Suprapubic skin (tissue), 4 donors: ENCODE results near the gene TXNDC8. TPM values are rescaled to one million over a fixed set of nuclear protein-coding genes. Genes with fewer than 3 reads are reported as not detected.

Source experiments
- DNase-seq, 2 donors: peaks; one replicate each; pipeline ENCODE4 v3.0.0-alpha.2; 2019; ENCODE audit warnings: low spot score in 2 of 2
- H3K27ac ChIP-seq: fragments of 200-600 bp; sonication (generic); one replicate; pipeline ENCODE4 v1.5.1; 2019
- H3K27me3 ChIP-seq: fragments of 200-600 bp; sonication (generic); one replicate; pipeline ENCODE4 v1.5.1; 2019
- H3K36me3 ChIP-seq: fragments of 200-600 bp; sonication (generic); one replicate; pipeline ENCODE4 v1.5.1; 2019
- H3K4me1 ChIP-seq: fragments of 200-600 bp; sonication (generic); one replicate; pipeline ENCODE4 v1.5.1; 2019
- H3K4me3 ChIP-seq: fragments of 200-600 bp; sonication (generic); one replicate; pipeline ENCODE4 v1.5.1; 2019; ENCODE audit warnings: mild to moderate bottlenecking
- H3K9me3 ChIP-seq: fragments of 200-600 bp; sonication (generic); one replicate; pipeline ENCODE4 v1.5.1; 2019
- EP300 ChIP-seq: sonication (generic); formaldehyde crosslinking; IDR thresholded peaks from one replicate; pipeline ENCODE4 v1.6.1; 2017; ENCODE audit warnings: antibody characterized with exemption
- POLR2A ChIP-seq, 2 donors: fragments of 450-650 bp; IDR thresholded peaks; one replicate each; pipeline ENCODE4 v1.6.1; 2017; ENCODE audit warnings: antibody characterized with exemption in 2 of 2, mild to moderate bottlenecking in 2 of 2, moderate library complexity in 2 of 2
- POLR2AphosphoS5 ChIP-seq, 3 donors: sonication (generic); formaldehyde crosslinking; IDR thresholded peaks; one replicate each; pipeline ENCODE4 v1.6.1; 2017; ENCODE audit warnings: antibody characterized with exemption in 3 of 3
- WGBS: methylation state at CpG from one replicate; pipeline ENCODE4 v1.1.5; 2018; 5-methylcytosine and 5-hydroxymethylcytosine counted together
- total RNA-seq, 4 donors: library from RNA; depleted of rRNA; stranded (reverse); fragments of >200 nt; gene quantifications; one replicate each; pipeline ENCODE4 v1.1.0, GENCODE V29; 2016
- TF ChIP-seq, protein P1 (sequence below), 2 donors: fragments of 200-600 bp in 1 of 2; fragments of 450-650 bp in 1 of 2; sonication (generic) in 1 of 2; IDR thresholded peaks; one replicate each; pipeline ENCODE4 v1.5.1; 2016 to 2019; ENCODE audit warnings: antibody characterized with exemption in 2 of 2, mild to moderate bottlenecking in 1 of 2, moderate library complexity in 1 of 2

Gene TXNDC8
- total RNA-seq, 4 donors from 2014 or later = not detected

GRCh38 chr9:110327716-110328115 lies 9.9 kb downstream of the TXNDC8 start:
- DNase-seq = no peak
- 60% methylated on average over 1 of the region's 1 CpG for WGBS
- Histone ChIP-seq H3K27me3 (no peaks in the 10 kb centered on the region), H3K4me3 (no peak overlapping the region), H3K27ac (no peak overlapping the region), H3K9me3 (no peaks in the 10 kb centered on the region), H3K4me1 (no peaks in the 10 kb centered on the region), H3K36me3 (no peaks in the 10 kb centered on the region)
- no peak for TF ChIP-seq EP300
- no peak for TF ChIP-seq POLR2AphosphoS5 (IDR thresholded peaks at IDR 0.05)
- no peak for TF ChIP-seq POLR2A (IDR thresholded peaks at IDR 0.05)
- TF ChIP-seq, protein P1, sequence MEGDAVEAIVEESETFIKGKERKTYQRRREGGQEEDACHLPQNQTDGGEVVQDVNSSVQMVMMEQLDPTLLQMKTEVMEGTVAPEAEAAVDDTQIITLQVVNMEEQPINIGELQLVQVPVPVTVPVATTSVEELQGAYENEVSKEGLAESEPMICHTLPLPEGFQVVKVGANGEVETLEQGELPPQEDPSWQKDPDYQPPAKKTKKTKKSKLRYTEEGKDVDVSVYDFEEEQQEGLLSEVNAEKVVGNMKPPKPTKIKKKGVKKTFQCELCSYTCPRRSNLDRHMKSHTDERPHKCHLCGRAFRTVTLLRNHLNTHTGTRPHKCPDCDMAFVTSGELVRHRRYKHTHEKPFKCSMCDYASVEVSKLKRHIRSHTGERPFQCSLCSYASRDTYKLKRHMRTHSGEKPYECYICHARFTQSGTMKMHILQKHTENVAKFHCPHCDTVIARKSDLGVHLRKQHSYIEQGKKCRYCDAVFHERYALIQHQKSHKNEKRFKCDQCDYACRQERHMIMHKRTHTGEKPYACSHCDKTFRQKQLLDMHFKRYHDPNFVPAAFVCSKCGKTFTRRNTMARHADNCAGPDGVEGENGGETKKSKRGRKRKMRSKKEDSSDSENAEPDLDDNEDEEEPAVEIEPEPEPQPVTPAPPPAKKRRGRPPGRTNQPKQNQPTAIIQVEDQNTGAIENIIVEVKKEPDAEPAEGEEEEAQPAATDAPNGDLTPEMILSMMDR (IDR thresholded peaks at IDR 0.05) = no peak

GRCh38 chr9:110323818-110324217 lies 13.8 kb downstream of the TXNDC8 start:
- no peaks in the 10 kb centered on the region for H3K36me3 ChIP-seq
- H3K4me1 ChIP-seq = no peaks in the 10 kb centered on the region
- H3K4me3 ChIP-seq = no peak overlapping the region
- no peak for TF ChIP-seq EP300
- no peak for TF ChIP-seq POLR2AphosphoS5 (IDR thresholded peaks at IDR 0.05)
- TF ChIP-seq POLR2A (IDR thresholded peaks at IDR 0.05) = no peak
- TF ChIP-seq, protein P1 (IDR thresholded peaks at IDR 0.05) = no peak
- no peaks in the 10 kb centered on the region for H3K27me3 ChIP-seq
- no peak overlapping the region for H3K27ac ChIP-seq
- no peak for DNase-seq
- H3K9me3 ChIP-seq = no peaks in the 10 kb centered on the region

DNA sequence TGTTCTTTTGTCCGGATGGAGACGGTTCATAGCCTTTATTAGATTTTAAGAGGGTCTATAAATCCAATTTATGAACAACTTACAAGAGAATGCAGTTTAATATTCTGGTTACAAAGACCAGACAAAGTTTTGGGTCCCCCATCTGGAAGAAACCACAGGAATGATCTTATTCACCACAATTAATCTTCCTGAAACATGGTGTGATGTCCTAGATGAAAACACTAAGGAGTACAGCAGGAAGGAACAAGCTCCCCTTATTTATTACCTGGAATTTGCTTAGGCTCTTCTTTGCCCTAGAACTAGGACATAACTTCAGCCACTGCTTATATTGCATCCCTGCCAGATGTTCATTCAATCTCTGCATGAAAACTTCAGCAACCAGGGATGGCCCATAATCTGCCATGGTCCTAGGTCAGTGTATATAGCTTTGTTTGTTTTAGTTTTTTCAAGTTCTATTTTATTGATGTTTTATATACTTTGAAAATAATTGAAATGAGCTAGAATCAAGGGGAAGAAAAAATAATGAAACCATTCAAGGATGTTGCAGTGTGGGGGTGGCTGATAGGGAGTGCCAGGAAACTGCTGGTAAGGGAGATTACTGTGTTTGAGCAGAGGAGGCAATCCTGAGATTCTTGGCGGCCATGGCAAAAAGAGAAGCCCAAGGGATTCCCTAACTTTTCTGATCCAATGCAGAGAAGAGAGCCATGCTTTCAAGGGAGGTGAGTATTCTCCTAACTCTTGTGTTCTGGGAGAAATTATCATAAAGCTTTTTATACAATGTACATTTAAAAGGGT lies 16.8 kb downstream of the TXNDC8 start:
- H3K9me3 ChIP-seq = no peaks in the 10 kb centered on the region
- no peaks in the 10 kb centered on the region for H3K4me1 ChIP-seq
- no peak overlapping the region for H3K27ac ChIP-seq
- H3K27me3 ChIP-seq = no peaks in the 10 kb centered on the region
- H3K36me3 ChIP-seq = no peaks in the 10 kb centered on the region
- 76% methylated on average over 3 of the region's 3 CpGs for WGBS
- no peak for DNase-seq
- TF ChIP-seq EP300 (no peak), POLR2A (IDR thresholded peaks at IDR 0.05) (no peak), POLR2AphosphoS5 (IDR thresholded peaks at IDR 0.05) (no peak)
- TF ChIP-seq, protein P1 (IDR thresholded peaks at IDR 0.05) = no peak
- no peak overlapping the region for H3K4me3 ChIP-seq

- H3K4me3 ChIP-seq = no peak overlapping the region
- WGBS = 74% methylated on average over 4 of the region's 4 CpGs
- no peaks in the 10 kb centered on the region for H3K9me3 ChIP-seq
- H3K36me3 ChIP-seq = no peaks in the 10 kb centered on the region
- no peaks in the 10 kb centered on the region for H3K4me1 ChIP-seq
- no peaks in the 10 kb centered on the region for H3K27me3 ChIP-seq
- no peak for DNase-seq
- no peak for TF ChIP-seq POLR2AphosphoS5 (IDR thresholded peaks at IDR 0.05)
- no peak for TF ChIP-seq POLR2A (IDR thresholded peaks at IDR 0.05)
- TF ChIP-seq EP300 = no peak
- TF ChIP-seq, protein P1 (IDR thresholded peaks at IDR 0.05) = no peak
- no peak overlapping the region for H3K27ac ChIP-seq
Measured at GRCh38 chr9:110319781-110320492, 17.7 kb downstream of the TXNDC8 start.

DNA sequence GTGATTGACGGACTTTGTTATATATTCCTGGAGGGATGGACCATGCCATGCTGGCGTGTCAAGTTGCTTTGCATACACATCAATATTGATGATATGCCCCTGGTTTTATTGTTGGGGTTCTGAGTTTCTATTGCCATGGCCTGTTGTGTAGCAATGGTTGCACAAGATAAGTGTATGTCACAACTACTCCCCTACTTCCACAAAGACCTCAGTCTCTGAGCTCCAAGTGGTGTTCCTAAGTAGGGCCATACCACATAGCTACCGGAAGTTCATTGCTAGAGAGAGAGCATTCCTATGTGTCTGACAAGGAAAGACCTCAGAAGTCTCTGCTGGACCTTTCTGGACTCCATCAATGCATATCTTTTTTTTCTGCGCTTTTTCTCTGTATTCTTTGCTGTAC lies 19.8 kb downstream of the TXNDC8 start:
- no peaks in the 10 kb centered on the region for H3K27me3 ChIP-seq
- no peak overlapping the region for H3K4me3 ChIP-seq
- TF ChIP-seq EP300 = no peak
- TF ChIP-seq POLR2AphosphoS5 (IDR thresholded peaks at IDR 0.05) = no peak
- TF ChIP-seq, protein P1 (IDR thresholded peaks at IDR 0.05) = no peak
- TF ChIP-seq POLR2A (IDR thresholded peaks at IDR 0.05) = no peak
- H3K36me3 ChIP-seq = no peaks in the 10 kb centered on the region
- DNase-seq = no peak
- no peaks in the 10 kb centered on the region for H3K4me1 ChIP-seq
- H3K27ac ChIP-seq = no peak overlapping the region
- no peaks in the 10 kb centered on the region for H3K9me3 ChIP-seq
- WGBS = 95% methylated on average over 4 of the region's 4 CpGs
